ENCODE results near the gene ASB18. TPM values are rescaled to one million over a fixed set of nuclear protein-coding genes. Genes with fewer than 3 reads are reported as not detected.

The ASB18 gene
- total and polyA plus RNA-seq, 2 experiments from 2014 or later: not detected

GRCh38 chr2:236161531-236161930, 102.7 kb downstream of the ASB18 start:
- H3K4me1 Mint-ChIP-seq: peaks cover 56% of the 10 kb centered on the region
- H3K27me3 Mint-ChIP-seq (ENCODE audit: insufficient read depth, low read depth, poor library complexity): peaks cover 93% of the 10 kb centered on the region
- Histone ChIP-seq H2AFZ (no peak overlapping the region), H3K4me2 (peak overlapping the region; percentile 87; the same call in 1 of the 2 replicates), H3K4me1 (ENCODE audit: insufficient read depth) (peaks cover 53% of the 10 kb centered on the region), H3K27ac (ENCODE audit: low read depth) (no peak overlapping the region), H3K27me3 (ENCODE audit: insufficient read depth) (peaks cover 100% of the 10 kb centered on the region), H4K20me1 (replicated peaks; ENCODE audit: insufficient read depth) (peaks cover 13% of the 10 kb centered on the region), H3K4me3 (peak overlapping the region; percentile 17; the same call in 1 of the 2 replicates), H3K79me2 (replicated peaks; ENCODE audit: insufficient read depth) (no peaks in the 10 kb centered on the region), H3F3A (replicated peaks; ENCODE audit: low read depth) (peaks cover 39% of the 10 kb centered on the region), H3K9me2 (ENCODE audit: insufficient read depth) (no peaks in the 10 kb centered on the region), H3K36me3 (ENCODE audit: insufficient read depth) (no peaks in the 10 kb centered on the region)
- peaks cover 2% of the 10 kb centered on the region; the same call in 1 of the 3 replicates for H3K9me3 Mint-ChIP-seq
- TF ChIP-seq, protein P1, sequence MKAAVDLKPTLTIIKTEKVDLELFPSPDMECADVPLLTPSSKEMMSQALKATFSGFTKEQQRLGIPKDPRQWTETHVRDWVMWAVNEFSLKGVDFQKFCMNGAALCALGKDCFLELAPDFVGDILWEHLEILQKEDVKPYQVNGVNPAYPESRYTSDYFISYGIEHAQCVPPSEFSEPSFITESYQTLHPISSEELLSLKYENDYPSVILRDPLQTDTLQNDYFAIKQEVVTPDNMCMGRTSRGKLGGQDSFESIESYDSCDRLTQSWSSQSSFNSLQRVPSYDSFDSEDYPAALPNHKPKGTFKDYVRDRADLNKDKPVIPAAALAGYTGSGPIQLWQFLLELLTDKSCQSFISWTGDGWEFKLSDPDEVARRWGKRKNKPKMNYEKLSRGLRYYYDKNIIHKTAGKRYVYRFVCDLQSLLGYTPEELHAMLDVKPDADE (IDR thresholded peaks at IDR 0.05): no peak
- TF ChIP-seq JUNB (IDR thresholded peaks at IDR 0.05; ENCODE audit: unreplicated experiment) (no peak), EZH2phosphoT487 (IDR thresholded peaks at IDR 0.05; ENCODE audit: unreplicated experiment) (no peak), STAT1 (IDR thresholded peaks at IDR 0.05; ENCODE audit: unreplicated experiment) (no peak)
- peak overlapping the region; percentile 26; the same call in 1 of the 3 replicates for H3K4me3 Mint-ChIP-seq
- H3K36me3 Mint-ChIP-seq (ENCODE audit: low read depth): peaks cover 17% of the 10 kb centered on the region
- DNase-seq (ENCODE audit: low spot score) (no peak), ATAC-seq (no peak)
- H3K27ac Mint-ChIP-seq: no peak overlapping the region

- Histone ChIP-seq H3K4me3 (peak overlapping the region; percentile 17; the same call in 1 of the 2 replicates), H3K79me2 (replicated peaks; ENCODE audit: insufficient read depth) (no peaks in the 10 kb centered on the region), H3K4me2 (peak overlapping the region; percentile 87; the same call in 1 of the 2 replicates), H2AFZ (no peak overlapping the region), H4K20me1 (replicated peaks; ENCODE audit: insufficient read depth) (peaks cover 13% of the 10 kb centered on the region), H3K4me1 (ENCODE audit: insufficient read depth) (peaks cover 48% of the 10 kb centered on the region), H3K9me2 (ENCODE audit: insufficient read depth) (no peaks in the 10 kb centered on the region), H3K27me3 (ENCODE audit: insufficient read depth) (peaks cover 100% of the 10 kb centered on the region), H3K36me3 (ENCODE audit: insufficient read depth) (no peaks in the 10 kb centered on the region), H3F3A (replicated peaks; ENCODE audit: low read depth) (peaks cover 37% of the 10 kb centered on the region), H3K27ac (ENCODE audit: low read depth) (no peak overlapping the region)
- H3K36me3 Mint-ChIP-seq (ENCODE audit: low read depth): peaks cover 14% of the 10 kb centered on the region
- peak; percentile 71 for TF ChIP-seq EZH2 (IDR thresholded peaks at IDR 0.05; ENCODE audit: low read depth, unreplicated experiment)
- no peak for TF ChIP-seq STAT1 (IDR thresholded peaks at IDR 0.05; ENCODE audit: unreplicated experiment)
- TF ChIP-seq EZH2phosphoT487 (IDR thresholded peaks at IDR 0.05; ENCODE audit: unreplicated experiment): peak; percentile 36
- H3K4me3 Mint-ChIP-seq: peak overlapping the region; percentile 26; the same call in 1 of the 3 replicates
- 0 out of 3 replicates have a peak, but pooled peaks have one; percentile 1 for ATAC-seq
- no peak overlapping the region for H3K27ac Mint-ChIP-seq
- peak; percentile 49 for DNase-seq (ENCODE audit: low spot score)
- peaks cover 2% of the 10 kb centered on the region; the same call in 1 of the 3 replicates for H3K9me3 Mint-ChIP-seq
- peaks cover 52% of the 10 kb centered on the region for H3K4me1 Mint-ChIP-seq
- H3K27me3 Mint-ChIP-seq (ENCODE audit: insufficient read depth, low read depth, poor library complexity): peaks cover 93% of the 10 kb centered on the region
These were observed 103.1 kb downstream of the ASB18 start for GRCh38 chr2:236161082-236161462.

DNA sequence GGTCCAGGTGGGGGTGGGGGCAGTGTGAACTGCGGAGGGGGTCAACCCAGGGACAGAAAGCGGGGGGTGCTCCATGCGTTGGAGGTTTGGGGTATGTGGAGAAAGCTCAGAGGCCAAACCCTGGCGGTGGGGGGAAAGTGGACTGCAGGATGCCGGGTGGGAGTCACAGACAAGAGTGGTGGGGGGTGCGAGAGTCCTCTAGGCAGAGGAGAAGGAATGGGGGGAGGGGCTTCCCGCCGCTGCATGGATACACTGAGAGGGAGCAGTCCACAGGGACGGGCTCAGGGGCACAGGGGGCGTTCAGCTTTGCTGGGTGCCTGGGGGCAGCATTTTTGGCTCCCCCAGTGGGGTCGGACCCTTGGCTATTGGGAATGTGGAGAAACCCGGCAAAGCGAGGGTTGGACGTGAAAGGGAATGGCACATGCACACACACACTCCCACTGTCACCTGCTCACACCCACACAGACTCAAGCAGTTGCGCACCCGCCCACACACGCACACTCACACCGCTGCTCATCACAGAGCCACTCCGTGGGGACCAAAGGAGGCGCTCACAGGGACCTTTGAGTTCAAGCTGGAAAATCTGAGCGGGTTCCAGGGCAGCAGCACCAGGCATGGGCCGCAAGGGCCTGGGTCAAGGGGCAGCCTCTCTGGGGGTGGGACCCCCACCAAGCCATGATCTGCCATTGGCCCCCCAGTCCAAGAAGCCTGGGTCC, 103.7 kb downstream of the ASB18 start:
- Histone ChIP-seq H3K27ac (ENCODE audit: low read depth) (no peak overlapping the region), H4K20me1 (replicated peaks; ENCODE audit: insufficient read depth) (peaks cover 9% of the 10 kb centered on the region), H3K9me2 (ENCODE audit: insufficient read depth) (no peaks in the 10 kb centered on the region), H3K4me3 (peak overlapping the region; percentile 13; the same call in 1 of the 2 replicates), H3K4me1 (ENCODE audit: insufficient read depth) (peaks cover 43% of the 10 kb centered on the region), H2AFZ (no peak overlapping the region), H3K36me3 (ENCODE audit: insufficient read depth) (no peaks in the 10 kb centered on the region), H3K4me2 (peak overlapping the region; percentile 87; the same call in 1 of the 2 replicates), H3F3A (replicated peaks; ENCODE audit: low read depth) (peaks cover 32% of the 10 kb centered on the region), H3K27me3 (ENCODE audit: insufficient read depth) (peaks cover 100% of the 10 kb centered on the region), H3K79me2 (replicated peaks; ENCODE audit: insufficient read depth) (no peaks in the 10 kb centered on the region)
- peak overlapping the region; percentile 30; the same call in 2 of the 3 replicates for H3K4me3 Mint-ChIP-seq
- peaks cover 9% of the 10 kb centered on the region for H3K36me3 Mint-ChIP-seq (ENCODE audit: low read depth)
- peaks cover 2% of the 10 kb centered on the region; the same call in 1 of the 3 replicates for H3K9me3 Mint-ChIP-seq
- peaks cover 51% of the 10 kb centered on the region for H3K4me1 Mint-ChIP-seq
- DNase-seq (ENCODE audit: low spot score) (peak; percentile 47), ATAC-seq (no peak)
- TF ChIP-seq POLR2AphosphoS5 (IDR thresholded peaks at IDR 0.05; ENCODE audit: low read depth) (no peak), EZH2 (IDR thresholded peaks at IDR 0.05; ENCODE audit: low read depth, unreplicated experiment) (peak; percentile 47), CREB1 (CRISPR knock-in tag; IDR thresholded peaks at IDR 0.05; ENCODE audit: low read depth) (no peak)
- TF ChIP-seq, protein P2, sequence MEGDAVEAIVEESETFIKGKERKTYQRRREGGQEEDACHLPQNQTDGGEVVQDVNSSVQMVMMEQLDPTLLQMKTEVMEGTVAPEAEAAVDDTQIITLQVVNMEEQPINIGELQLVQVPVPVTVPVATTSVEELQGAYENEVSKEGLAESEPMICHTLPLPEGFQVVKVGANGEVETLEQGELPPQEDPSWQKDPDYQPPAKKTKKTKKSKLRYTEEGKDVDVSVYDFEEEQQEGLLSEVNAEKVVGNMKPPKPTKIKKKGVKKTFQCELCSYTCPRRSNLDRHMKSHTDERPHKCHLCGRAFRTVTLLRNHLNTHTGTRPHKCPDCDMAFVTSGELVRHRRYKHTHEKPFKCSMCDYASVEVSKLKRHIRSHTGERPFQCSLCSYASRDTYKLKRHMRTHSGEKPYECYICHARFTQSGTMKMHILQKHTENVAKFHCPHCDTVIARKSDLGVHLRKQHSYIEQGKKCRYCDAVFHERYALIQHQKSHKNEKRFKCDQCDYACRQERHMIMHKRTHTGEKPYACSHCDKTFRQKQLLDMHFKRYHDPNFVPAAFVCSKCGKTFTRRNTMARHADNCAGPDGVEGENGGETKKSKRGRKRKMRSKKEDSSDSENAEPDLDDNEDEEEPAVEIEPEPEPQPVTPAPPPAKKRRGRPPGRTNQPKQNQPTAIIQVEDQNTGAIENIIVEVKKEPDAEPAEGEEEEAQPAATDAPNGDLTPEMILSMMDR (conservative IDR thresholded peaks at IDR 0.05; ENCODE audit: low read depth in 2 of 2): no peak
- no peak overlapping the region for H3K27ac Mint-ChIP-seq
- H3K27me3 Mint-ChIP-seq (ENCODE audit: insufficient read depth, low read depth, poor library complexity): peaks cover 92% of the 10 kb centered on the region

All from GM23338 (cell line).